ENCODE results near the gene MON2. TPM values are rescaled to one million over a fixed set of nuclear protein-coding genes. Genes with fewer than 3 reads are reported as not detected.

MON2 gene
- total and polyA plus RNA-seq, 2 donors (not counting 3 experiments of a cell fraction or from before 2014, with no cell fraction given) = 8.9 to 41.8 TPM

GRCh38 chr12:62562846-62563245 is 96.2 kb downstream of the MON2 start:
- Histone ChIP-seq H2AFZ (ENCODE audit: low read depth, low read length) (no peak overlapping the region), H4K20me1 (replicated peaks; ENCODE audit: control insufficient read depth, extremely low read depth, insufficient read depth, low read length) (no peaks in the 10 kb centered on the region), H3K9ac (replicated peaks; ENCODE audit: extremely low read depth, insufficient read depth, low read length) (no peak overlapping the region), H3K79me2 (ENCODE audit: control insufficient read depth, insufficient read depth, low read length) (no peaks in the 10 kb centered on the region), H3K36me3 (ENCODE audit: control insufficient read depth in 2 of 2, extremely low read depth in 1 of 2, insufficient read depth in 2 of 2, low read length in 2 of 2) (peaks cover 2 to 11% of the 10 kb centered on the region in 2 experiments), H3K27me3 (ENCODE audit: control insufficient read depth in 2 of 2, insufficient read depth in 2 of 2, low read length in 2 of 2) (no peaks in the 10 kb centered on the region), H3K9me1 (replicated peaks; ENCODE audit: control insufficient read depth, extremely low read depth, insufficient read depth, low read length) (no peaks in the 10 kb centered on the region), H3K4me2 (ENCODE audit: insufficient read depth, low read length) (no peak overlapping the region), H3K4me1 (ENCODE audit: control insufficient read depth, extremely low read depth, insufficient read depth, low read length) (no peaks in the 10 kb centered on the region), H3K27ac (ENCODE audit: insufficient read depth, low read depth, low read length) (no peak overlapping the region), H3K9me3 (replicated peaks; ENCODE audit: control insufficient read depth, insufficient read depth, low read length) (no peaks in the 10 kb centered on the region), H3K4me3 (replicated peaks in 1 of 3; ENCODE audit: insufficient read depth in 1 of 3, low read depth in 1 of 3, low read length in 3 of 3) (no peak overlapping the region)
- ChIA-PET POLR2A (no interaction called here), CTCF (interaction anchor here (1.4 to 2.1 kb wide), 3 partner anchors 13 to 26 kb away, joined by 3 to 8 read pairs (median 5); no protein-coding TSS in a partner anchor)
- no peak for FAIRE-seq
- TF ChIP-seq MYC (IDR thresholded peaks at IDR 0.05; ENCODE audit: low read depth, low read length) (no peak), POLR2AphosphoS5 (IDR thresholded peaks at IDR 0.05; ENCODE audit: insufficient read depth, low read depth, low read length) (no peak), JUN (IDR thresholded peaks at IDR 0.05; ENCODE audit: borderline replicate concordance, insufficient read depth, insufficient read length, low read depth) (no peak), POLR2A (IDR thresholded peaks at IDR 0.05; ENCODE audit: low read depth, low read length) (no peak), CTCF (IDR thresholded peaks at IDR 0.05; ENCODE audit: extremely low read depth in 1 of 2, insufficient read depth in 1 of 2, low read depth in 1 of 2, low read length in 2 of 2) (no peak), GATA2 (IDR thresholded peaks at IDR 0.05; ENCODE audit: insufficient read depth, insufficient read length, low read depth, low read length) (no peak), FOS (IDR thresholded peaks at IDR 0.05; ENCODE audit: borderline replicate concordance, insufficient read depth, low read length) (no peak), EZH2 (IDR thresholded peaks at IDR 0.05; ENCODE audit: borderline replicate concordance, low read depth, low read length, severe bottlenecking) (no peak), MAX (IDR thresholded peaks at IDR 0.05; ENCODE audit: insufficient read depth, insufficient read length) (no peak)
- intact Hi-C loops (cut with micrococcal nuclease) (no loop called here), dilution Hi-C loops (cut with MboI; ENCODE audit: extremely low pct_ligation_motif_present, low sequenced_read_pairs) (no loop called here)
- BruUV-seq (replicated peaks) = no TSS peak
- no peak for DNase-seq (ENCODE audit: low read depth, low spot score)

All from endothelial cell of umbilical vein (primary cell).